ENCODE measurements around the gene CASKIN1. TPM values are rescaled to one million over a fixed set of nuclear protein-coding genes. Genes with fewer than 3 reads are reported as not detected.
"Not testable (repeated sequence)": the region's sequence is repeated elsewhere in the genome, so short reads cannot be mapped to it uniquely, and the experiment has no call there.

CASKIN1 gene, protein sequence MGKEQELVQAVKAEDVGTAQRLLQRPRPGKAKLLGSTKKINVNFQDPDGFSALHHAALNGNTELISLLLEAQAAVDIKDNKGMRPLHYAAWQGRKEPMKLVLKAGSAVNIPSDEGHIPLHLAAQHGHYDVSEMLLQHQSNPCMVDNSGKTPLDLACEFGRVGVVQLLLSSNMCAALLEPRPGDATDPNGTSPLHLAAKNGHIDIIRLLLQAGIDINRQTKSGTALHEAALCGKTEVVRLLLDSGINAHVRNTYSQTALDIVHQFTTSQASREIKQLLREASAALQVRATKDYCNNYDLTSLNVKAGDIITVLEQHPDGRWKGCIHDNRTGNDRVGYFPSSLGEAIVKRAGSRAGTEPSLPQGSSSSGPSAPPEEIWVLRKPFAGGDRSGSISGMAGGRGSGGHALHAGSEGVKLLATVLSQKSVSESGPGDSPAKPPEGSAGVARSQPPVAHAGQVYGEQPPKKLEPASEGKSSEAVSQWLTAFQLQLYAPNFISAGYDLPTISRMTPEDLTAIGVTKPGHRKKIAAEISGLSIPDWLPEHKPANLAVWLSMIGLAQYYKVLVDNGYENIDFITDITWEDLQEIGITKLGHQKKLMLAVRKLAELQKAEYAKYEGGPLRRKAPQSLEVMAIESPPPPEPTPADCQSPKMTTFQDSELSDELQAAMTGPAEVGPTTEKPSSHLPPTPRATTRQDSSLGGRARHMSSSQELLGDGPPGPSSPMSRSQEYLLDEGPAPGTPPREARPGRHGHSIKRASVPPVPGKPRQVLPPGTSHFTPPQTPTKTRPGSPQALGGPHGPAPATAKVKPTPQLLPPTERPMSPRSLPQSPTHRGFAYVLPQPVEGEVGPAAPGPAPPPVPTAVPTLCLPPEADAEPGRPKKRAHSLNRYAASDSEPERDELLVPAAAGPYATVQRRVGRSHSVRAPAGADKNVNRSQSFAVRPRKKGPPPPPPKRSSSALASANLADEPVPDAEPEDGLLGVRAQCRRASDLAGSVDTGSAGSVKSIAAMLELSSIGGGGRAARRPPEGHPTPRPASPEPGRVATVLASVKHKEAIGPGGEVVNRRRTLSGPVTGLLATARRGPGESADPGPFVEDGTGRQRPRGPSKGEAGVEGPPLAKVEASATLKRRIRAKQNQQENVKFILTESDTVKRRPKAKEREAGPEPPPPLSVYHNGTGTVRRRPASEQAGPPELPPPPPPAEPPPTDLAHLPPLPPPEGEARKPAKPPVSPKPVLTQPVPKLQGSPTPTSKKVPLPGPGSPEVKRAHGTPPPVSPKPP (N-terminal part only)
- under 1 TPM; 0.05 to 0.63 TPM for total RNA-seq

DNA sequence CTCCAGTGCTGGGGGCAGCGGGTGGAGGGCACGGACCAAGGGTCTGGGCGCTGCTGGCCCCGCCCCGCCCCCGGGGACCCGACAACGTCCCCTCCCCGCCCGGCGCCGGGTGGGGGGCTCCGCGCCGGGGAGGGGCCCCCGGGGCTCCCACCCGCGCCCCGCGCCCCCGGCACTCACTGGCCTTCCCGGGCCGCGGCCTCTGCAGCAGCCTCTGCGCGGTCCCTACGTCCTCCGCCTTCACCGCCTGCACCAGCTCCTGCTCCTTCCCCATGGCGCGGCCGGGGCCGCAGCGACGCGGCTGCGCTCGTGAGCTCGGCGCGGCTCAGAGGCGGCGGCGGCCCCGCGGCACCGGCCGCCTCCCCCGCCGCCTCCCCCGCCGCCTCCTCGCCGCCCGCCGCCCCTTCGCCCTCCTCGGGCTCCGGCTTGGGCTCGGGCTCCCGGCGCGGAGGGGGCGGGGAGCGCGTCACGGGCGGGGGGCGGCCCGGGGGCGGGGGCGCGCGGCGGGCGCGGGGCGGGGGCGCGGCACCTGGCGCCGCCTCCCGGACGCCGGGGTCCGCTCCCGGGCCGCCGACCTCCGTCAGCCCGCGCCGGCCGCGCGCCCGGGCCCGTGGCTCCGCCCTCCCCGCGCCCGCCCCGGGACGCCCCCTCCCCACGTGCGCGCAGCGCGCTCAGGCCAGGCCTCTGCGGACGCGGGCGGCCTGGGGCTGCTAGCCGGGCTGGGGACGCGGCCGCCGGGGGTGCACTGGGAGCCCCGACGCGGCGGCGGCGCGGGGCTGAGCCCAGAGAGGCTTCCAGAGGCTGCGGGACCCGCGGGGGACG lies at the start of gene CASKIN1:
CASKIN1 (minus strand) TSS at position 444 of the 819 bp plus-strand sequence; CDS start at position 271, 173 bp downstream.
- Mint-ChIP-seq H3K27ac (no peak within 1 kb of the TSS), H3K27me3 (ENCODE audit: low read depth) (peaks cover 44% of the 10 kb centered on the region), H3K4me3 (peak within 1 kb of the TSS; percentile 25), H3K4me1 (ENCODE audit: low read depth) (peaks cover 3% of the 10 kb centered on the region), H3K36me3 (ENCODE audit: low read depth) (no peaks in the 10 kb centered on the region), H3K9me3 (ENCODE audit: insufficient read depth) (no peaks in the 10 kb centered on the region)
- ATAC-seq (peak; percentile 58), DNase-seq (no peak)
- CTCF ChIA-PET = interaction anchor here (2.7 kb wide), 1 partner anchor 304 kb away, joined by 20 read pairs; no protein-coding TSS in a partner anchor
- POLR2A ChIA-PET = interaction anchor here (0.8 kb wide), 1 partner anchor 42 kb away, joined by 4 read pairs; no protein-coding TSS in a partner anchor

DNA sequence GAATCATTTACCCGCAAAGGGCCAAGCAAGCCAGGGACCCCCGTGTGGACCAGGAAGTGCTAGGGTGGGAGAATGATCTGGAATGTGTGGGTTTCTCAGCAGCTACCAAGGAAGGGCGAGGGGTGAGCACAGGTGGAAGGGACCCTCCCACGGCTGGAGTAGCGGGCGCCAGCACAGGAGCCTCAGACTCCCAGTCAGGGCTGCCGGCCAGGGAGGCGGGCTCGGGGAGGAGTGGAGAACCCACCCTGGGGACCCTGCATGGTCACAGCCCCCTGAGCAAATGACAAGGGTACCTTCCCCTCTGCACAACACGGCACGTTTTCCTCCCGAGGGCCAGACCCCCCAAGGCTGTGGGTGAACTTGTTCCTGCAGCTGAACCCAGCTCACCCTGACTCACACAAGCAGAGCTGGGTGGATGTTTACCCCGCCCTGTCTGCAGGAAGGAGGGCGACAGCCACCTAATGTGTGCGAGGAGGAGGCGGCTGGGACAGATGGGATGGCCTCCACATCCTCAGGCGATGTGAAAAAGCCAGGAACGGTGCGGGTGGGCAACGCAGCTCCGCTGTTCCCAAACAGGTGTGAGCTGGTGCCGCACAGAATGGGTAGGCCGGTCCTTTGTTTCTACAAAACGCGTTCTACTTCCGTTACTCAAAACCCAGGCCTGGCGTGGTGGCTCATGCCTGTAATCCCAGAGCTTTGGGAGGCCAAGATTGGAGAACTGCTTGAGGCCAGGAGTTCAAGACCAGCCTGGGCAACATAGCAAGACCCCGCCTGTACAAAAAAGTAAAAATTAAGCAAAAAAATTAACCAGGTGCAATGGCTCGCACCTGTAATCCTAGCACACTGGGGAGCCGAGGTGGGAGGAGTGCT lies 48.8 kb upstream of the CASKIN1 start:
- Mint-ChIP-seq H3K4me3 (no peak overlapping the region), H3K27me3 (ENCODE audit: low read depth) (no peaks in the 10 kb centered on the region), H3K4me1 (ENCODE audit: low read depth) (peaks cover 4% of the 10 kb centered on the region), H3K9me3 (ENCODE audit: insufficient read depth) (no peaks in the 10 kb centered on the region), H3K27ac (no peak overlapping the region), H3K36me3 (ENCODE audit: low read depth) (peaks cover 21% of the 10 kb centered on the region)
- ChIA-PET CTCF (no interaction called here), POLR2A (no interaction called here)
- DNase-seq (no peak), ATAC-seq (no peak)

DNA sequence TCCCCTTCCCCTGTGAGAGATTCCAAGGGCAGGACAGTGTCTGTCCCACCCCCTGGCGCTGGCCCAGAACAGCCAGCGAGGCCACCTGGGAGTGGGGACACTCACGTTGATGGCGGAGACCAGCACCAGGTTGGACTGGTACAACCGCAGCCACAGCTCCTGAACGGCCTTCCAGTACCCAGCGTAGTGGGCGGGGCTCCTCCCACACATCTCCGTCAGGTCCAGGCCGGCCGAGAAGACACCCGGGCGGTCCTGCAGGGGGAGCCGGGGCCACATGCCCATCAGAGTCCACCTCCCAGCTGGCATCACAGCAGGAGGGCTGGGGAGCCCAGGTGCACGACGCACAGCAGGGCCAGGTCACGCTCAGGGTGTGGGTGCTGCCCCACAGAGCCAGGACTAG lies 47.9 kb upstream of the CASKIN1 start:
- H3K4me1 Mint-ChIP-seq (ENCODE audit: low read depth) = peaks cover 2% of the 10 kb centered on the region
- ChIA-PET CTCF (no interaction called here), POLR2A (no interaction called here)
- H3K4me3 Mint-ChIP-seq = no peak overlapping the region
- no peak for ATAC-seq
- no peak overlapping the region for H3K27ac Mint-ChIP-seq
- no peaks in the 10 kb centered on the region for H3K27me3 Mint-ChIP-seq (ENCODE audit: low read depth)
- no peaks in the 10 kb centered on the region for H3K9me3 Mint-ChIP-seq (ENCODE audit: insufficient read depth)
- peaks cover 23% of the 10 kb centered on the region for H3K36me3 Mint-ChIP-seq (ENCODE audit: low read depth)
- no peak for DNase-seq

DNA sequence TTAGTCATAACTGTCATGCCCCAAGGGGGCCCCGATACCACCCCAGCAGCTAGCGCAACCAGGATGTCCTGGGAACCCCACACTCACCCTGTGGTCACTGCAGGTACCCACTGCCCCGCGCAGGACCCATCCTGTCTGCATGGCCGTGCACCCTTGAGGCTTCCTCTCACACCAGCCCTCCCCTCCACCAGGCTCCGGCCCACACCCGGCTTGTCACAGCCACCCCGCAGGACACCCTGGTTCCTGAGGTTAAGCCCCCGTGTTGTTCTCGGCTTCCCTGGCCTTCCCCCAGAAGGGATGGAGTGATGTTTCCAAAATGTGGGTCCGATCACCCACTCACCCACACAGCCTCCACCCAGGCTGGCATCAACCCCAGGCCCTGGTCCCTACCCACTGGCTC lies 47.4 kb upstream of the CASKIN1 start:
- POLR2A ChIA-PET = no interaction called here
- no peak overlapping the region for H3K4me3 Mint-ChIP-seq
- H3K4me1 Mint-ChIP-seq (ENCODE audit: low read depth) = peaks cover 2% of the 10 kb centered on the region
- CTCF ChIA-PET = no interaction called here
- DNase-seq (no peak), ATAC-seq (no peak)
- H3K9me3 Mint-ChIP-seq (ENCODE audit: insufficient read depth) = no peaks in the 10 kb centered on the region
- no peaks in the 10 kb centered on the region for H3K27me3 Mint-ChIP-seq (ENCODE audit: low read depth)
- H3K27ac Mint-ChIP-seq = no peak overlapping the region
- H3K36me3 Mint-ChIP-seq (ENCODE audit: low read depth) = peaks cover 23% of the 10 kb centered on the region

DNA sequence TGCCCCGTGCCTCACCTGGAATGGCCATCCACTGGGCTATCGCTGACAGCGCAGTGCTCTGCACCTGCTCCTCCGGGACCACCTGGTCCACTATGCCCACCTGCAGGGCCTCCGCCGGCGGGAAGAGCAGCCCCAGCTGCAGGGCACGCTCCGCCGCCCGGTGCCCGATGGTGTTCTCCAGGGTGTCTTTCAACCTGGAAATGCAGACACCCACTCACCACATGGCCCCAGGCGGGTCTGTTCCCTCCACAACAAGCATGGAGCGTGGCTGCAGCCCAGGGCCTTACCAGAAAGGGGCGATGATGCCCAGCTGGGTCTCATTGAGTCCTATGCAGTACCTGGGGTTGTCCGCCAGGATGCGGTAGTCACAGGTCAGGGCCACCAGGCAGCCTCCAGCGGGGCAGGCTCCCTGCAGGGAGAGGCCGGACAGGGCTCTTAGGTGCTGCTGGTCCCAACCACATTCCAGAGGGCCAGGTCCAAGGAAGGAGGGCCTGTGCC lies 46.7 kb upstream of the CASKIN1 start:
- ATAC-seq (no peak), DNase-seq (no peak)
- H3K36me3 Mint-ChIP-seq (ENCODE audit: low read depth) = peaks cover 23% of the 10 kb centered on the region
- CTCF ChIA-PET = no interaction called here
- no peak overlapping the region for H3K27ac Mint-ChIP-seq
- H3K4me3 Mint-ChIP-seq = no peak overlapping the region
- no peaks in the 10 kb centered on the region for H3K27me3 Mint-ChIP-seq (ENCODE audit: low read depth)
- no peaks in the 10 kb centered on the region for H3K9me3 Mint-ChIP-seq (ENCODE audit: insufficient read depth)
- H3K4me1 Mint-ChIP-seq (ENCODE audit: low read depth) = peaks cover 2% of the 10 kb centered on the region
- POLR2A ChIA-PET = no interaction called here

DNA sequence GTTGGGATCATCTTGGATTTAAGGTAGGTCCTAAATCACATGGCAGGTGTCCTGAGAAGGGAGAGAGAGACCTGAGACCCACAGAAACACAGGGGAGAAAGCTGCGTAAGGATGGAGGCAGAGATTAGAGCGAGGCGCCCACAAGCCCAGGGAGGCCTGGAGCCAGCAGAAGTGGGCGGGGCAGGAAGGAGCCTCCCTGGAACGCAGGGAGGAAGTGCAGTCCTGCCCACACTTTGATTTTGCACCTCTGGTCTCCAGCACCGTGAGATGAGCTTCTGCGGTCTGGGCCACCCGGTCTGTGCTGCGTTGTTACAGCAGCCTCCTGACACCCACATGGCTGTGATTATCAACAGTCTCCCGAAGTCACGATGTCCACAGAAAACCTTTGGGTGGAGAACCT lies 46.2 kb upstream of the CASKIN1 start:
- ChIA-PET CTCF (interaction anchor here (1.5 kb wide), 1 partner anchor 8 kb away, joined by 4 read pairs; the partner anchor contains the start of gene ECI1), POLR2A (interaction anchor here (0.9 kb wide), 1 partner anchor 16 kb away, joined by 3 read pairs; no protein-coding TSS in a partner anchor)

DNA sequence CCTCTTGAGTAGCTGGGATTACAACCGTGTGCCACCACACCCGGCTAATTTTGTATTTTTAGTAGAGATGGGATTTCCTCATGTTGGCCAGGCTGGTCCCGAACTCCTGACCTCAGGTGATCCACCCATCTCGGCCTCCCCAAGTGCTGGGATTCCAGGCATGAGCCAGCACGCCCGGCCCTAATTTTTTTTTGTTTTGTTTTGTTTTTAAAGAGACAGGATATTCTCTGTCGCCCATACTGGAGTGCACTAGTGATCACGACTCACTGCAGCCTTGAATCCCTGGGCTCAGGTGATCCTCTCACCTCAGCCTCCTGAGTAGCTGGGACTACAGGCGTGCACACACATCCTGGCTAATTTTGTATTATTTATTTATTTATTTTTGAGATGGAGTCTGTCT lies 43.9 kb upstream of the CASKIN1 start:
- POLR2A ChIA-PET, H3K4me3 Mint-ChIP-seq: not testable (repeated sequence)

More for the DNA sequence above, 46.2 kb upstream of the CASKIN1 start:
- no peaks in the 10 kb centered on the region for H3K9me3 Mint-ChIP-seq (ENCODE audit: insufficient read depth)
- no peaks in the 10 kb centered on the region for H3K27me3 Mint-ChIP-seq (ENCODE audit: low read depth)
- H3K4me1 Mint-ChIP-seq (ENCODE audit: low read depth) = peaks cover 2% of the 10 kb centered on the region
- no peak for ATAC-seq
- no peak for DNase-seq
- no peak overlapping the region for H3K4me3 Mint-ChIP-seq
- peaks cover 23% of the 10 kb centered on the region for H3K36me3 Mint-ChIP-seq (ENCODE audit: low read depth)
- H3K27ac Mint-ChIP-seq = peak overlapping the region; percentile 1

DNA sequence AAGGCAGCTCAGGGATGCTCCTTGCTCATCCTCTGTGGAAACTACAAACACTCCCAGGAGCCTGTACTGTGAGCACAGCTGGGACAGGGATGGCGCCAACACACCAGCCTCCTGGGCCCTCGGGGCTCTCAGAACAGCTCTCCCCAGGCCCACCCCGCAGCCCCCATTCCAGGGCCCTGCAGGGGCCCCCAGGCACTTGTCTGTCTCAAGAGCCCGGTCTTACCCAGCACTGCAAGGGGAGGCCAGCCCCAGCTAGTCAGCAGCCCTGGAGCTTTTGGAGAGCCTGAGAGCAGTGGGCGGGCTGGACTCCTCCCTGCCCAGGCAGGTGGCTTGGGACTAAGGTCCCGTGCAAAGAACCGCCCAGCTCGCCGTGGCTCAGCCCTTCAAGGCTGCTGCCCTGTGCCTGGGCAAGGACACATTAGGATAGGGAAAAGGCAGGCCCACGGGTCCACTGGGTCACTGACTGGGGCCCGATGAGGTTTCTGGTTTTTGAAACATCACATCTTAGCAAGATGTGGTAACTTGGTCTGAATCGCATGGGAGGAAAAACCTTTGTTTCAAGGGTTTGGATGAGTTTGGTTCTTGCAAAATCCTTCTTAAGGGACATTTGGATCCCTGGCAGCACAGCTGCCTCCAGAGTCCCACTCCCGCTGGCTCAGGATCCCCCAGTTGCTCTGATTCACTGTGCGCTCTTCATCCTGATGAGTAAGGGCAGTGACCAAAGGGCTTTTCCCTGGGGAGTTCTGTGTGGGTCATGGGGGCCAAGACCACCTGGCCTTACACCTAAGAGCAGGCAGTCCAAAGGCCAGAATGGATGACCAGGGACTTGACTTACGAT lies 42.7 kb upstream of the CASKIN1 start:
- peak; percentile 14 for ATAC-seq
- ChIA-PET POLR2A (interaction anchor here (0.9 kb wide), 1 partner anchor 13 kb away, joined by 5 read pairs; the partner anchor contains the start of gene ECI1), CTCF (no interaction called here)
- H3K27me3 Mint-ChIP-seq (ENCODE audit: low read depth) = no peaks in the 10 kb centered on the region
- H3K27ac Mint-ChIP-seq = no peak overlapping the region
- H3K9me3 Mint-ChIP-seq (ENCODE audit: insufficient read depth) = no peaks in the 10 kb centered on the region
- no peak for DNase-seq
- peaks cover 28% of the 10 kb centered on the region for H3K36me3 Mint-ChIP-seq (ENCODE audit: low read depth)
- no peak overlapping the region for H3K4me3 Mint-ChIP-seq
- H3K4me1 Mint-ChIP-seq (ENCODE audit: low read depth) = peaks cover 2% of the 10 kb centered on the region

More for the DNA sequence above, 43.9 kb upstream of the CASKIN1 start:
- DNase-seq; H3K9me3 Mint-ChIP-seq (ENCODE audit: insufficient read depth); H3K4me1 Mint-ChIP-seq (ENCODE audit: low read depth); ATAC-seq; CTCF ChIA-PET; H3K27me3 Mint-ChIP-seq (ENCODE audit: low read depth); H3K27ac Mint-ChIP-seq: not testable (repeated sequence)
- peaks cover 18% of the 10 kb centered on the region for H3K36me3 Mint-ChIP-seq (ENCODE audit: low read depth)

DNA sequence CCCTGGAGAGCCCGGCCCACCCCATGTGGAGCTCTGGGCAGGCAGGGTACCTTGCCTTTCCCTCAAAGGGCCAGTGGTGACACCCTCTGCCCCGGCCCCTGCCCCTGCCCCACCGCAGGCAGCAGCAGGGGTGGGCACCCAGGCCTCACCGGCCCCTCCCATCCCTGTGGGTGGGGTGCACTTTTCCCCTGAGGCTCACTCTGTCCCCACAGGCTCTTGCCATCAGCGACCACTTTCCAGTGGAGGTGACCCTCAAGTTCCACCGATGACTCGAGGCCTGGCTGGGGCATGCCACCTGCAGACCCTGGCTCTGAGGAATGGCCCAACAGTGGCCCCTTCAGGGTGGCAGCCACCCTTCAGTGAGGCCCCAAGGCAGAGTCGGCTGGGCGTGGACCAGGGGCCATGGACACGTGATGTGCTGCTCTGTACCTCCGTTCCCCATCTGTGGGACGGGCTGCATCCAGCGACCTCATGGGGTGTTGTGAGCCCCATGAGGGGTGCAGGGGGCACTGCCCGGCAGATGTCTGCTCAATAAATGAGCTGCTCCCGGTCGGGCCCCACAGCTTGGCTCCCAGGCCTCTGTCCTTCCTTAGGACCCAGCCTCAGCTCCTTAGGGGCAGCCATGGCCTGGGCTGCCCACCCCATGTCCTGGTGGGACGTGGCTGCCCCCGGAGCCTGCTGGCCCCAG lies 41.9 kb upstream of the CASKIN1 start:
- no peaks in the 10 kb centered on the region for H3K9me3 Mint-ChIP-seq (ENCODE audit: insufficient read depth)
- H3K27ac Mint-ChIP-seq = no peak overlapping the region
- peaks cover 25% of the 10 kb centered on the region for H3K36me3 Mint-ChIP-seq (ENCODE audit: low read depth)
- H3K4me1 Mint-ChIP-seq (ENCODE audit: low read depth) = peaks cover 2% of the 10 kb centered on the region
- no peaks in the 10 kb centered on the region for H3K27me3 Mint-ChIP-seq (ENCODE audit: low read depth)
- ChIA-PET CTCF (no interaction called here), POLR2A (interaction anchor here (0.9 kb wide), 1 partner anchor 14 kb away, joined by 5 read pairs; the partner anchor contains the start of gene ECI1)
- peak; percentile 15 for ATAC-seq
- no peak overlapping the region for H3K4me3 Mint-ChIP-seq
- DNase-seq = no peak

Measured in activated CD8-positive, alpha-beta T cell treated with anti-CD3 and anti-CD28 coated beads, Interleukin-2, amount 10 ng/mL, durations not matched to agents 7 days and 5 days (primary cell).